H1 (cell line): ENCODE results near the gene ITM2B. TPM values are rescaled to one million over a fixed set of nuclear protein-coding genes. Genes with fewer than 3 reads are reported as not detected.

Experiments
- SIX5 ChIP-seq: IDR thresholded peaks from 2 replicates; pipeline ENCODE4 v1.6.1; 2011; ENCODE audit warnings: mild to moderate bottlenecking, low read depth, low read length
- polyA plus RNA-seq, 7 experiments: library from polyadenylated mRNA; depleted of rRNA in 3 of 7; stranded (reverse) in 5 of 7; unstranded in 2 of 7; fragments of >200 nt in 5 of 7; fragments of 200-250 nt in 2 of 7; gene quantifications; 1 replicate in 5 of 7; 2 replicates in 1 of 7; 4 replicates in 1 of 7; pipeline versions ENCODE4 v1.2.1 to v1.2.3, GENCODE V29; 2011 to 2013; ENCODE audit warnings: missing spikeins in 2 of 7, mixed read lengths in 2 of 7
- total RNA-seq: library from RNA; stranded (reverse); fragmentation: NEBNext Ultra II Directional; extraction: Animal tissue kit (Norgen Biotek cat#: 25700); gene quantifications from 2 replicates; pipeline ENCODE4 v1.2.1, GENCODE V29; 2021
- TF ChIP-seq, protein P1 (sequence below), 3 experiments: IDR thresholded peaks; 1 replicate in 2 of 3; 2 replicates in 1 of 3; pipeline versions ENCODE4 v1.5.1 to v1.6.1; 2011; ENCODE audit warnings: low read length in 3 of 3, mild to moderate bottlenecking in 3 of 3, inconsistent platforms in 2 of 3, low read depth in 1 of 3, moderate library complexity in 1 of 3; ENCODE audit not compliant: insufficient read depth in 1 of 3; ENCODE audit errors: control extremely low read depth in 1 of 3
- TF ChIP-seq, protein P2 (sequence below): IDR thresholded peaks from 2 replicates; pipeline ENCODE4 v1.6.1; 2012; ENCODE audit warnings: inconsistent platforms

The ITM2B gene
- total and polyA plus RNA-seq, 2 of the 8 experiments (the other 6 are each of a cell fraction or from before 2014, with no cell fraction given) = 132 to 184 TPM

DNA sequence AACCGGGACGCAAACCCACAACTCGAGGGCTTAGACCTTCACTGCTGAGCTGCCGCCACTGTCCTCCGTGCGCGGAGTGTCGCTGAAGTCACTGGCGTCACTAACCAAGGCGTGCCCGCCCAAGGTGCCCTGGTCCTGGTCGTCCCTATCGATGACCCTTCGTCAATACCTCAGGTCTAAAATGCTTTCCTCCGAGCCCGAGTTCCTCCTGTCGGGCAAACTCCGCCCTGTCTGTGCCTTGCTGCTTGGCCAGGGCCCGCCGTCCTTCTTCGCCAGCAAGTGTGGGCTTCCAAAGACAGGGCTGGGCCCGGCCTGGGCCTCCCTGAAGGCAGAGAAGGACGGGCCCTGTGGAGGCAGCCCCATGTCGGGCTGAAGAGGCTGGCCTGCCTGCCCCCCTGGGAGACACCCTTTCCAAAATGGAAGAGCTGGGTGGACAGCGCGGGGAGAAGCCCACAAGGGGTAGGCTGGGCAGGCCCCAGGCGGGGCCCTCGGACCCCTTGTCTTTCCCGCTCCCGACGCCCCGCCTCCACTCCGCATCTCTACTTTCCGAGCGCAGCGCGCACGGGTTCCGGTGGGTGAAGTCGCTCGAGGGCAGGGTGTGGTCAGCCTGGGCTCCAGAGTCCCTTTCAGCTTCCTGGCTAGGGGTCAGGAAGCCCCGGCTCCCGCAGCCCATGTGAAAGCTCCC lies 84.0 kb downstream of the ITM2B start (continued):
- TF ChIP-seq, protein P1, sequence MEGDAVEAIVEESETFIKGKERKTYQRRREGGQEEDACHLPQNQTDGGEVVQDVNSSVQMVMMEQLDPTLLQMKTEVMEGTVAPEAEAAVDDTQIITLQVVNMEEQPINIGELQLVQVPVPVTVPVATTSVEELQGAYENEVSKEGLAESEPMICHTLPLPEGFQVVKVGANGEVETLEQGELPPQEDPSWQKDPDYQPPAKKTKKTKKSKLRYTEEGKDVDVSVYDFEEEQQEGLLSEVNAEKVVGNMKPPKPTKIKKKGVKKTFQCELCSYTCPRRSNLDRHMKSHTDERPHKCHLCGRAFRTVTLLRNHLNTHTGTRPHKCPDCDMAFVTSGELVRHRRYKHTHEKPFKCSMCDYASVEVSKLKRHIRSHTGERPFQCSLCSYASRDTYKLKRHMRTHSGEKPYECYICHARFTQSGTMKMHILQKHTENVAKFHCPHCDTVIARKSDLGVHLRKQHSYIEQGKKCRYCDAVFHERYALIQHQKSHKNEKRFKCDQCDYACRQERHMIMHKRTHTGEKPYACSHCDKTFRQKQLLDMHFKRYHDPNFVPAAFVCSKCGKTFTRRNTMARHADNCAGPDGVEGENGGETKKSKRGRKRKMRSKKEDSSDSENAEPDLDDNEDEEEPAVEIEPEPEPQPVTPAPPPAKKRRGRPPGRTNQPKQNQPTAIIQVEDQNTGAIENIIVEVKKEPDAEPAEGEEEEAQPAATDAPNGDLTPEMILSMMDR (IDR thresholded peaks at IDR 0.05; ENCODE audit: control extremely low read depth in 1 of 3, insufficient read depth in 1 of 3, low read depth in 1 of 3, low read length in 3 of 3) = no peak
- no peak for TF ChIP-seq SIX5
- TF ChIP-seq, protein P2, sequence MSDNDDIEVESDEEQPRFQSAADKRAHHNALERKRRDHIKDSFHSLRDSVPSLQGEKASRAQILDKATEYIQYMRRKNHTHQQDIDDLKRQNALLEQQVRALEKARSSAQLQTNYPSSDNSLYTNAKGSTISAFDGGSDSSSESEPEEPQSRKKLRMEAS = no peak
